Measurements from ENCODE around the gene CALD1. TPM values are rescaled to one million over a fixed set of nuclear protein-coding genes. Genes with fewer than 3 reads are reported as not detected.

Gene CALD1
- total RNA-seq, 4 donors from 2014 or later = 1,513 to 2,575 (median 1,808) TPM

DNA sequence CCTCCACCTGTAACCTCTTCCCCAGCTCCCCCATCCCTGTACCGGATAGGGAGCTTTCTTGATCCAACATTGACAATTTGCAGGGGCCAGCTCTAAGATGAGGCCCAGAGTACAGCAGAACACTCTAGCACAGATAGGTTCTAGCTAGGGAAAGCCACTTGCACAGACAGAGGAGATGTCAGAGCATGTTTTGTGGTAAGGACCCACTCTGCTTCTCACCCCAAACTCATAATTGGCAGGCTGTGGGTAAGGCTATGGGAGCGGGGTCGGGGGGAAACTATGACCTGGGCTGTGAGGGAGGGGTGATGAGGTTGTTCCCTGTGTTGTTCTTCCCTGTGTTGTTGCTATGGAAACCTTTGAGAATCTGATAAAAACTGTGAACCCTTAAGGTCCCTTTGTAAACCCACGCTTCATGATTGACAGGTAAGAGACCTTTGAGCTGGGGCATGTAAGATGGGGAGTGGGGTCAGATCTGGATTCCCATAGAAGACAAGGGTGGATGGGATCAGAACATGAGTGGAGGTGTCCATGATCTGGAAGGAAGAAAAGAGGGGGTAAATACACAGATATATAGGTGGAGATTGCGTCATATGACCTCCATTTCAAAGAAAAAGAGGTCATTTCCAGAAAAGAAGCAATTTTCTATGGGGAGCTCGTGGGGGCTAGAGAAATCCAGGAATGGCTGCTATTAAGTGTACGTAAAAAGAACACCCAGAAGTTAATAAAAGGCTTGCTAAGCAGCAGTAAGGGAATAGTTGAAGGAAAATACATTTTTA is 4.0 kb downstream of the CALD1 start:
- H3K36me3 ChIP-seq = peaks cover 0 to 6% of the 10 kb centered on the region in 2 donors
- 34 to 60% methylated on average over 4 to 6 of the region's 7 CpGs for whole genome bisulfite sequencing, 2 donors (ENCODE audit: low coverage in 1 of 2)
- ATAC-seq = no peak
- H3K4me1 ChIP-seq = peaks cover 0 to 52% (median 16%) of the 10 kb centered on the region in 3 donors
- peak overlapping the region; percentile 89 to 100 (median 94) for H3K27ac ChIP-seq
- peak overlapping the region; percentile 57 to 100 for H3K4me3 ChIP-seq
- H3K27me3 ChIP-seq = no peaks in the 10 kb centered on the region
- no peak for TF ChIP-seq POLR2A (IDR thresholded peaks at IDR 0.05)
- no peak for TF ChIP-seq CTCF (IDR thresholded peaks at IDR 0.05)
- TF ChIP-seq EP300 (IDR thresholded peaks at IDR 0.05) = no peak
- peak; percentile 6 for TF ChIP-seq POLR2AphosphoS5 (IDR thresholded peaks at IDR 0.05)
- no peaks in the 10 kb centered on the region for H3K9me3 ChIP-seq

DNA sequence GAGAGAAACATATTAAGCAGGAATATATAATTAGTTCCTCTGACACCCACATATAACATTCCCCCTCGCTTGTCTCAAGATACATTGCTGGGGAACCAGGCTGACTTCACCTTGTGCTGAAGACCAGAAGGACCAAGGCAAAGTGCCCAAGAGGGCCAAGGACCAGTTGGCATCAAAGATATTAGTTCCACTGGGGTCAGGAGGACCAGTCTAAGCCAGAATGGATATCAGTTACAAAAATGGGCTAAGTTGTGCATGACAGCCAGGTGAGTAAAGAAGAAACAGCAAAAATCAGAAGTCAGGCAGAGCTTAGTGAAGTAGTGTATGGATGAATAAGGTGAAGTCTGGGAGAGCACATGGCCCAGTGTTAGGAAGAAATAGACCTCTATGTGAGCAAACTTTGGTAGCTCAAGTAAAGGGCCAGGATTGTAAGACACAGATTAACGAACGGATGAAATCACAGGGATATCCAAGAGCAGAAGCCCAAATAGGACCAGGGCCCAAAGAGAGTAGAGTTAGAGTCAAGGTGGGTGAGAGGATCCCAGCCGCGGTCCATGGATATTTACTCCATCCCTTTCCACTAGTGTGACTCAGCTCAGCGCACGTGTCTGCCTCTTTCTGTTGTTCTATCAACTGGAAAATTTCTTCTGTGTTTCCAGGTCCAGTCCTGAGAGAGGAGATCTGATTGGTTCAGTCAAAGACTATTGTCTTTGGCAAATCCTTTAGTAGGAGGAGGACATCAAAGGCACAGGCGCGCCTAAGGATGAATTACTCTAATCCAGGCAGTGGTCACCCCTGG is 5.0 kb downstream of the CALD1 start:
- H3K4me1 ChIP-seq = peaks cover under 1 to 55% (median 17%) of the 10 kb centered on the region in 3 donors
- peaks cover 0 to 6% of the 10 kb centered on the region in 2 donors for H3K36me3 ChIP-seq
- WGBS, 2 donors (ENCODE audit: low coverage in 1 of 2) = 45 to 65% methylated on average over 6 to 9 of the region's 9 CpGs
- no peaks in the 10 kb centered on the region for H3K27me3 ChIP-seq
- peak overlapping the region; percentile 89 to 100 (median 94) for H3K27ac ChIP-seq
- peak overlapping the region; percentile 57 to 100 for H3K4me3 ChIP-seq
- no peak for TF ChIP-seq POLR2A (IDR thresholded peaks at IDR 0.05)
- TF ChIP-seq CTCF (IDR thresholded peaks at IDR 0.05) = no peak
- no peak for TF ChIP-seq POLR2AphosphoS5 (IDR thresholded peaks at IDR 0.05)
- ATAC-seq = no peak
- H3K9me3 ChIP-seq = no peaks in the 10 kb centered on the region

GRCh38 chr7:134785842-134786241 is 6.4 kb downstream of the CALD1 start:
- H3K4me1 ChIP-seq = peaks cover 6 to 69% (median 23%) of the 10 kb centered on the region in 3 donors
- peaks cover 0 to 6% of the 10 kb centered on the region in 2 donors for H3K36me3 ChIP-seq
- no peaks in the 10 kb centered on the region for H3K9me3 ChIP-seq
- TF ChIP-seq POLR2AphosphoS5 (IDR thresholded peaks at IDR 0.05) = no peak
- TF ChIP-seq POLR2A (IDR thresholded peaks at IDR 0.05) = no peak
- no peak for TF ChIP-seq CTCF (IDR thresholded peaks at IDR 0.05)
- no peak for TF ChIP-seq EP300 (IDR thresholded peaks at IDR 0.05)
- no peaks in the 10 kb centered on the region for H3K27me3 ChIP-seq
- peak overlapping the region; percentile 17 to 29 for H3K4me3 ChIP-seq
- peak overlapping the region; percentile 89 to 98 (median 94) for H3K27ac ChIP-seq
- ATAC-seq = no peak

DNA sequence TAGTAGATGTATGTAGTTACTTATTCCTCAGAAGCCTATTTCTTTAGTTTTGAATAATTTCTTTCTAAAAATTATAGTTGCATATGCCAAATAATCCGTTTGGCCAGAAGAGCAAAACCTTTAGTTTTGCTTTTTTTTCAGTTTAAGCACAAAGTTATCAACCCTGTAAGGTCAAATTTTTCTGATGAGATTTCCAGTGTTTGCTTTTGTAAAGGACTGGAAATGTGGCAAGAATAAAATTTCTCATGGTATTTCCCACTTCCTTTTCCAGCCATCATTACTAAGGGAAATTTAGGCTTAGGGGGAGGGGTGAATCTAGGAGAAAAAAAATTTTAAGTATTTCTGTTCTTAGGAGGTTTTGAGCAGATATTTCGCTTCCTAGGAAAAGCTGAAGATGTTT is 7.6 kb downstream of the CALD1 start:
- Histone ChIP-seq H3K27ac (peak overlapping the region; percentile 89 to 98 (median 94)), H3K4me3 (peak overlapping the region; percentile 2 to 29), H3K4me1 (peaks cover 6 to 81% (median 27%) of the 10 kb centered on the region in 3 donors), H3K36me3 (peaks cover 0 to 6% of the 10 kb centered on the region in 2 donors), H3K9me3 (no peaks in the 10 kb centered on the region), H3K27me3 (no peaks in the 10 kb centered on the region)
- TF ChIP-seq POLR2A (IDR thresholded peaks at IDR 0.05) (no peak), EP300 (IDR thresholded peaks at IDR 0.05) (no peak), CTCF (IDR thresholded peaks at IDR 0.05) (no peak), POLR2AphosphoS5 (IDR thresholded peaks at IDR 0.05) (no peak)
- whole genome bisulfite sequencing, 2 donors (ENCODE audit: low coverage in 1 of 2) = 56 to 59% methylated on average over 2 of the region's 2 CpGs
- no peak for ATAC-seq
